Vagina (tissue), 2 donors: ENCODE results near the gene GLI3.

Experiments used
- POLR2A ChIP-seq, 2 donors: fragments of 450-650 bp; IDR thresholded peaks; one replicate each; pipeline ENCODE4 v1.6.1; 2017; ENCODE audit warnings: antibody characterized with exemption in 2 of 2, mild to moderate bottlenecking in 2 of 2, moderate library complexity in 2 of 2
- POLR2AphosphoS5 ChIP-seq, 2 donors: sonication (generic); formaldehyde crosslinking; IDR thresholded peaks; one replicate each; pipeline ENCODE4 v1.9.0; 2017; ENCODE audit warnings: antibody characterized with exemption in 2 of 2, mild to moderate bottlenecking in 2 of 2, low read depth in 1 of 2; ENCODE audit not compliant: insufficient read depth in 1 of 2
- TF ChIP-seq, protein P1 (sequence below), 3 experiments: fragments of 450-650 bp in 2 of 3; fragments of 200-600 bp in 1 of 3; sonication (generic) in 1 of 3; IDR thresholded peaks; one replicate each; pipeline ENCODE4 v1.5.1; 2017 to 2019; ENCODE audit warnings: antibody characterized with exemption in 3 of 3, mild to moderate bottlenecking in 2 of 3, moderate library complexity in 2 of 3

DNA sequence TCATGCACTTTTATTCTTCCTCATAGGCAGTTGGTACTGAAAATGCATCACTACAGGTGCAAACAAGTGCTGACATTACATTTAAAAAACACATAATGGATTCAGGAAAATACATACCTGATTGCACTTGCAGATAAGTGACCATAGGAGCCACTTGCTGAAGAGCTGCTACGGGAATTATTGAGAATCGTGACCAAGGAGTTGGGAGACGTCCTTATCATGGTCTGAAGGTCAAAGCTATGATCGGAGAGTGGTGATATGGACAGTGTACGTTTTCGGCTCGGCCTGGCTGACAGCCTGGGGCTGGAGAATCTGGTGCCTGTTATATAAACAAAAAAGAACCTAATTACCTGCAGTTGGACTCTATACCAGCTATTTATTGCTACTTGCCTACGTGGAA lies 197.1 kb downstream of the GLI3 start:
- TF ChIP-seq, protein P1, sequence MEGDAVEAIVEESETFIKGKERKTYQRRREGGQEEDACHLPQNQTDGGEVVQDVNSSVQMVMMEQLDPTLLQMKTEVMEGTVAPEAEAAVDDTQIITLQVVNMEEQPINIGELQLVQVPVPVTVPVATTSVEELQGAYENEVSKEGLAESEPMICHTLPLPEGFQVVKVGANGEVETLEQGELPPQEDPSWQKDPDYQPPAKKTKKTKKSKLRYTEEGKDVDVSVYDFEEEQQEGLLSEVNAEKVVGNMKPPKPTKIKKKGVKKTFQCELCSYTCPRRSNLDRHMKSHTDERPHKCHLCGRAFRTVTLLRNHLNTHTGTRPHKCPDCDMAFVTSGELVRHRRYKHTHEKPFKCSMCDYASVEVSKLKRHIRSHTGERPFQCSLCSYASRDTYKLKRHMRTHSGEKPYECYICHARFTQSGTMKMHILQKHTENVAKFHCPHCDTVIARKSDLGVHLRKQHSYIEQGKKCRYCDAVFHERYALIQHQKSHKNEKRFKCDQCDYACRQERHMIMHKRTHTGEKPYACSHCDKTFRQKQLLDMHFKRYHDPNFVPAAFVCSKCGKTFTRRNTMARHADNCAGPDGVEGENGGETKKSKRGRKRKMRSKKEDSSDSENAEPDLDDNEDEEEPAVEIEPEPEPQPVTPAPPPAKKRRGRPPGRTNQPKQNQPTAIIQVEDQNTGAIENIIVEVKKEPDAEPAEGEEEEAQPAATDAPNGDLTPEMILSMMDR (IDR thresholded peaks at IDR 0.05), result no peak
- TF ChIP-seq POLR2A (IDR thresholded peaks at IDR 0.05), result no peak
- TF ChIP-seq POLR2AphosphoS5 (IDR thresholded peaks at IDR 0.05; ENCODE audit: insufficient read depth in 1 of 2, low read depth in 1 of 2), result no peak
